Measurements from ENCODE around the gene HMGCLL1.

HMGCLL1 gene

GRCh38 chr6:55438203-55438602 is 140.8 kb downstream of the HMGCLL1 start:
- no peak for DNase-seq

- DNase-seq: no peak
These were observed 141.9 kb downstream of the HMGCLL1 start for GRCh38 chr6:55437141-55437540.

DNA sequence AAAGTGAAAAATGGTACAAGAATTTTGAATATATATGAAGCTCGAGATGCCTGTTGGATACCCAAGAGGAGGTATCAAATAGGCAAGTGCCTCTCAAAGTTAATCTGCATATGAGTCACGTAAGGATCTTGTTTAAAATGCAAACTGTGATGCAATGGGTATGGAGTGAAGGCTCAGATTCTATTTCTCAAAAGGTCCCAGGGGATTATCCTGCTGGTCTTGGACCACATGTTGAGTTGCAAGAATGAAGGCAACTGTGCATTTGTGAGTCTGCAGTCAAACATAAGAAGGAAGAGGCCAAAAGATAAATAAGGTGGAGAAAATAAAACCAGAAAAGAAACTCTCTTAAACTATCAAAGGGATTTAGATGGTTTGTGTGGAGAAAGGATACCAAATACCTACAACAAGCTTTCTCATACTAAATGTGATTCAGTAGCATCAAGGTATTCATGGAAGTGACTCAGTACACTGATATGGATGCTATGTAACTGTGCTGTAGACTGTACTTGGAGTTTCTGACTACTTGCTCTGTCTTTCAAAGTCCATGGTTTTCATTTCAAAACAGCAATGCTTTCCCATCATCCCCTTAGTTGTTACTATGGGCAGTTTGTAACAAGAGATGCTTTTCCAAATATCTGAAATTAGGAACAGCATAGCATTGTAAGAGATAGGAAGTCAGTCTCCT is 145.4 kb downstream of the HMGCLL1 start:
- DNase-seq: no peak

GRCh38 chr6:55423933-55424332 is 155.1 kb downstream of the HMGCLL1 start:
- no peak for DNase-seq

GRCh38 chr6:55410674-55411073 is 168.3 kb downstream of the HMGCLL1 start:
- DNase-seq: no peak

DNA sequence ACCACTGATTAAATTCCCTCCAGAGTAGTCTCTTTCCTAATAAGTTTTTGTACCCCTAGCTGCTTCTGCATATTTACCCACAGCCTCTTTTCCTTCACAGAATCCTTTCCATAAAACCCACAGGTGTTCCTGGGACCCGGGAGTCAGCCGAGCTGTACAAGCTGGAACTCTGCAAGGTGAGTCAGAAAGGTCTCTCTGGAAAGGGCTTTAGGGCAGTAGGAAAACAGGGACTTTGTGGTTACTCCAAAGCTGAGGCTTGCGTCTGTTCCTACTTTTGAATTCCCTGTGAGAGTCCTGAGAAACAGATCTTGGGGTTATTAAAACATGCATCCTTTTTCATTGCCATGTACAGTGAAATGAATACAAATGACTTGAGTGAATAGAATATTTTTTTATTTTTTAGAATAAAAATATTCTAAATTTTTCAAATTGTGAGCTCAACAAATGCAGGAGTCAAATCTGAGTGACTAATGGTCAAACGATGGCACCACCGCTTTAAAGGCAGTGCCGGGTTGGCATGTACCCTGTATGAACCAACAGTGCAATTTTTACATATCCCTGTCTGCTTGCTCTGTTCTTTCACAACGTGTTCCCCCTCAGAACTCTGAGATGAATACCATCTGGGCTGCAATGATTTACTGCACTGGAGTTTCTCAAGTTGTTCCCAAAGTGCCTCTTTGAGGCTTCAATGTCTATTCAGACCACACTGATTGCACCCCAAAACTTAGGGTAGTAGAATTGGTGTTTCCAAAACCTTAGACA is 173.3 kb downstream of the HMGCLL1 start:
- no peak for DNase-seq

- DNase-seq: no peak
These were observed 179.6 kb downstream of the HMGCLL1 start for GRCh38 chr6:55399351-55399750.

- DNase-seq: no peak
These were observed 181.0 kb downstream of the HMGCLL1 start for GRCh38 chr6:55397986-55398385.

GRCh38 chr6:55395871-55396270 is 183.1 kb downstream of the HMGCLL1 start:
- no peak for DNase-seq

- DNase-seq: no peak
These were observed 190.8 kb downstream of the HMGCLL1 start for GRCh38 chr6:55388211-55388610.

Measured in amniotic stem cell (primary cell).